Measurements from ENCODE around the gene COQ5.
A peak's percentile ranks its signal among the peaks of the same experiment; 100 is the strongest.

The COQ5 gene

GRCh38 chr12:120480211-120480610 is 48.7 kb downstream of the COQ5 start:
- no peak for DNase-seq

- DNase-seq, result no peak
Observed at GRCh38 chr12:120479458-120479857, 49.5 kb downstream of the COQ5 start.

GRCh38 chr12:120475643-120476042 is 53.3 kb downstream of the COQ5 start:
- no peak for DNase-seq

- peak; percentile 51 for DNase-seq
Observed at GRCh38 chr12:120474616-120474960, 54.4 kb downstream of the COQ5 start.

DNA sequence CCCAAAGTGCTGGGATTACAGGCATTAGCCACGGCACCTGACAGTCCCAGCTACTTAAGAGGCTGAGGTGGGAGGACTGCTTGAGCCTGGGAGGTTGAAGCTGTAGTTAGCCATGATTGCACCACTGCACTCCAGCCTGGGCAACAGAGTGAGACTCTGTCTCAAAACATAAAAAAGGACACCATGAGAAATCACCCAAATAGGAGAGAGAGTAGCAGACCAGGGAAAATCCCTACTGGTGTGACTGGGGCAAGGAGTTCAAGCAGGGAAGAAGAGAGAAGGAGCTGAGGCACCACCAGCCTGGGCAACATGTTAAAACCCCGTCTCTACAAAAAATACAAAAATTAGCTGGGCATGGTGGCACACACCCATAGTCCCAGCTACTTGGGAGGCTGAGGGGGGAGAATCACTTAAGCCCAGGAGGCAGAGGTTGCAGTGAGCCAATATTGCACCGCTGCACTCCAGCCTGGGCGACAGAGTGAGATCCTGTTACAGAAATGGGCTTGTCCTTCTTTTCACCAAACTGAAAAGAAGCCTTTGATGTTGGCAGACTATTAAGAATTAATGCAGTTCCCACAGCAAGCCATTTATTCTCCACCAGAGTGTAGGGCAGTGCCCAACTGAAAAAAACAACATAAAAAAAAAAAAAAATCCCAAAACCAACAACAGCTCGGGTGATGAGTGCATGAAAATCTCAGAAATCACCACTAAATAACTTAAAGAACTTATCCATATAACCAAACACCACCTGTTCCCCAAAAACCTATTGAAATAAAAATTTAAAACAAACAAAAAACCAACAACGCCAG is 54.9 kb downstream of the COQ5 start:
- DNase-seq, result no peak

DNA sequence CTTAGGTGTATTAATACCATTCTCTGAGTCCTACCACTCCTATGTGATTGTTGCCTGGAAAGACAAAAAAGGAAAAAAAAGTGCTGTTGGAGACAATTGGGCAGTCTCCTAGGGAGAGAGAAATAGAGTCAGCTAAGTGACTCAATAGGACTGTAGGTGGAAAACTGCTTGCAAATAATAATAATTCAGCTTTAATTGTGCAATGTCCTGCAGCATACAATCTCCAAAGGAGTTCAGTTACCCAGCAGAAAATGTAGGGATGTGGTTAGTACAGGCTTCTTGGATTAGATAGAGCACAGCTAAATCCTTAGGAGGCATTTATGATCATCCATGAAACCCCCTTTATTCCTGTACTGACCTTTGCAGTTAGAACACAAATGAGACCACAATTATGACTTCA is 56.4 kb downstream of the COQ5 start:
- no peak for DNase-seq

DNA sequence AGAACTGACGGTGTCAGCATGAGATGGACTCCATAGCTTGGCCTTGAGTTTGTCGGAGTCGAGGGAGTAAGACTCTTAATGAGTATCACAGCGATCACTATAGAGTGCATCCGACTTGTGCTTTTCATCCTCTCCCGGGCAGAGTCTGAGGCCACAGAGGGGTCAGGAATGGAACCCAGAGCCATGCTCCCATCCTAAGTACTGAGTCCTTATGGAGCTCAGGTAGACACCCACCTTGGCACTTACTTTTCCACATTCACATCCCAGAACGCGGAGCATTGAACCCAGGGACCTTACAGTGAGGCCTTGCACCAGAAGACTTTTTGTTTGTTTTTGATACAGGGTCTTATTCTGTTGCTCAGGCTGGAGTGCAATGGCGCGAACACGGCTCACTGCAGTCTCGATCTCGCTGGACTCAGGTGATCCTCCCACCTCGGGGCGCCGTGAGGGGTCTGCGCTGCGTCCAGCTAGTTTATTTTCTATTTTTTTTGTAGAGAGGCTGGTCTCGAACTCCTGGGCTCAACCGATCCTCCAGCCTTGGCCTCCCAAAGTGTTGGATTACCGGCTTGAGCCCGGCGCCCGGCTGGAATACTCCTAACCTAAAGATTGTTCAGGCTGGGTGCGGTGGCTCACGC is 58.7 kb downstream of the COQ5 start:
- no peak for DNase-seq

- peak; percentile 96 for DNase-seq
Observed at GRCh38 chr12:120469450-120470149, 59.4 kb downstream of the COQ5 start, which contains the start of gene SRSF9. Gene SRSF9 (minus strand): TSS chr12:120469748. CDS start chr12:120469609, 139 bp downstream.

- DNase-seq, result no peak
Observed at GRCh38 chr12:120468821-120469449, 60.0 kb downstream of the COQ5 start.

DNA sequence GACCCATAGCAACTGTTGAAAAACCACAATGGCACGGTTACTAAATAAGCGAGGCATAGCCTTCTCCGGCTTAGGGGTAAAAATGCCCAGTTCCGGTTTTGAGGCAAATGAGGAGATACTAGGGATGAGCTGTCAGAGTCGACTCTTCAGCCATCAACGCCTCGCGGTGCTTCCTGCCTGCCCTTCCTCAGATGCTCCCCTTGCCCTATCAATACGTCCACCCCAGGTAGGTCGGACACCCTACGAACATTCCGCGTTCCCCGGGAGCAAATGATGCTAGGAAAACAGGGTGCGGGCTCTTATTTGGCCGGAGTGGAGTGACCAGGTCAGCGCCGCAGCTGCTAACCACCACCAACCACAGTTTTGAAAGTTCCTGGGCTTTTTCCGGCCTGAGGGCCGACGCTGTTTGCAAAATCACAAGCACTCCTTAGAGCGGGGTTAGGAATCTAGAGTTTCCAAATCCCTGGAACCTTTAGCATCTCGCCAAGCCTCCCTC is 60.6 kb downstream of the COQ5 start:
- DNase-seq, result peak; percentile 36

DNA sequence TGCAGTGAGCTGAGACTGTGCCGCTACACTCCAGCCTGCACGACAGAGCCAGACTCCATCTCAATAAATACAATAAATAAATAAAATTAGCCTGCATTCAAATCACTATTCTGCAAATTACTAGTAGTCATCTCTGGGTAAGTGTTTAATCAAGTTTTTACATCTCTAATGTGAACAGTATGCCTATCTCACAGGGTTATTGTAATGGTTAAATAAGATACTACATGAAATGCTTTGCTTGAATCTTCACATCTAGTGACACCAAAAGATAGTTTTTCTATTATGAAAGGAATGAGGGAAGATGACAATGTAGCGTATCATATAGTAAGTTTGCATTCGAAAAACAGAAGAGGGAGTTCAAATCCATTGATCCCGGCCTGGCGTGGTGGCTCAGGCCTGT is 61.5 kb downstream of the COQ5 start:
- no peak for DNase-seq

GRCh38 chr12:120466560-120467315 is 62.2 kb downstream of the COQ5 start:
- DNase-seq, result peak; percentile 51

DNA sequence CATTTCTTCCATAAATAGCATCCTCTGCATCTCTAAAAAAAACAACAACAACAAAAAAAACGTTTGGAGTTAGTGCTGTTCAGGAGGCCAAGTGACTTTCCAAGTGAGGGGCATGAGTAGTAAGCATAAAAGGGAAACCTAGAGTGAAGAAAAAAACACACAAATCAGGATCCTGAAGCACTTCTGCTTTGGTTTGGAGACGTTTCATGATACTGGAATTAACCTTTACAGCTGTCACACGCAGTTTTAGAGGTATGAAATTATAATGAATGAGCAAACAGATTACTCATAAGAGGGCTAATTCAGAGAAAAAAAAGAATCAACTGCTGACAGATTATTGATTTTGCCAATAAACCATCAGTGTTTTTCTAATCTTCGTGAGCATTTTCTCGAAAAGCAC is 63.2 kb downstream of the COQ5 start:
- DNase-seq, result no peak

DNA sequence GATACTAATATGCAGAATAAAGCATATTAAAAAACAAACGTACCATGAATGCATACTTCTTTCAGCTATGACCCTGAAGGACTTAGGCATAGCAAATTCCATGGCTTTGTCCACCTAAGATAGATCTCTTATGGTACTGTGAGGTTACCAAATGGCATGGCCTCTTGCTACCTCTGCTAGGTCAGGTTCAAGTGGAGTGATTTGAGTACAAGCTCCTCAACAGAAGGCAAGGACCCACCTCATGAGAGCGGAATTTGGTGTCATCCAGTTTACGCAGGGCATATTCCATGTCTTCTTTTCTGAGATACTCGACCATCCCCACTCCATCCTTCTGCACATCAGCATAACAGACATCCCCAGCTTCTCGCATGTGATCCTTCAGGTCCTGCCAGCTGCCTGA is 65.2 kb downstream of the COQ5 start:
- DNase-seq, result no peak

GRCh38 chr12:120462099-120462640 is 66.8 kb downstream of the COQ5 start:
- no peak for DNase-seq

DNA sequence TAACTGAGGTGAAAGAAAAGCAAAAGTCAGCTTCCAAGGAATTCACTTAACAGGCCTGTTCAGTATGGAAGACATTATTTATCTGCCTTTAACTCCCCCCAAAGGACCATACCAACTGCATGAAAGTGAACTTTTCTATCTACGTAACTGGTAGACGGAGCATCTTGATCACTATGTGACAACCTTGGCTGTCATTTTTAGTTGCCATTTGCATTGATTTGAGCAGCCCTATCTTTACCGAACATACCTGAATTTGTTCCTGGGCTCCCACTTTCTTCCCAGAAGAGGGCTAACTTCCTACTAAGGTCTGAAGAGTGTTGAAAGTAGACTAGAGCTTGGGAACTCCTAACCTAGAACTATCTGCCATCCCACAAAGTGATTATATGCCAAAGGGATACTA is 68.8 kb downstream of the COQ5 start:
- no peak for DNase-seq

GRCh38 chr12:120457133-120457532 is 71.8 kb downstream of the COQ5 start:
- no peak for DNase-seq

- DNase-seq, result no peak
Observed at GRCh38 chr12:120455302-120455701, 73.7 kb downstream of the COQ5 start.

DNA sequence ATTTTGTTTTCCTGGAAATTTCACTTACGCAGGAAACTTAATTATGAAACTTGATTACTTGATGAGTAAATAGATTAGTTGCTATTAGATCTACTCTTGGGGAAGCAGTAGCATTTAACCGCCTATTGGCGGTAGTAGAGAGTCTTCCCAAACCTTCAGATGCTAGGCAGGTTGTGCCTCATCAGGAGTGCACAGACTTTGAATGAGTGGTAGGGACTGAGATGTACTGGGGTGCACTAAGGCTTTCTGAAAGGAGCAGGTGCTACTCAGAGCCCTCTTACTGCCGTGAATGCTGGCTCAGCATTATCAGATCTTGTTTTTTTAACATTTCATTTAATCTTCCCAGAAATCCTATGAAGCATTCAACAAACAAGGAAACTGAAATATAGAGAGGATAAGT is 75.0 kb downstream of the COQ5 start:
- no peak for DNase-seq

All from right hindlimb (tissue), 1 donor.